Liver (tissue), 9 donors: ENCODE results near the gene NME4. TPM values are rescaled to one million over a fixed set of nuclear protein-coding genes. Genes with fewer than 3 reads are reported as not detected.

Source experiments
- DNase-seq: peaks from one replicate; pipeline ENCODE4 v3.0.0-alpha.2; 2017; ENCODE audit warnings: low spot score
- H3K27ac ChIP-seq, 2 donors: one replicate each; pipeline ENCODE4 v1.7.0; 2013; ENCODE audit warnings: inconsistent platforms in 2 of 2, low read length in 2 of 2, control low read depth in 1 of 2, low read depth in 1 of 2, mild to moderate bottlenecking in 1 of 2
- H3K27me3 ChIP-seq, 4 donors: one replicate each; pipeline versions ENCODE4 v1.6.1 to v1.7.0; 2013; ENCODE audit warnings: low read length in 3 of 4, inconsistent platforms in 1 of 4, mild to moderate bottlenecking in 1 of 4, moderate library complexity in 1 of 4; ENCODE audit not compliant: control insufficient read depth in 4 of 4, insufficient read depth in 4 of 4
- H3K36me3 ChIP-seq, 4 donors: one replicate each; pipeline versions ENCODE4 v1.6.1 to v1.7.0; 2013; ENCODE audit warnings: low read length in 3 of 4, mild to moderate bottlenecking in 3 of 4, low read depth in 1 of 4, moderate library complexity in 1 of 4; ENCODE audit not compliant: control insufficient read depth in 4 of 4, insufficient read depth in 3 of 4
- H3K4me1 ChIP-seq, 4 donors: one replicate each; pipeline versions ENCODE4 v1.6.1 to v1.7.0; 2013; ENCODE audit warnings: low read length in 3 of 4, mild to moderate bottlenecking in 3 of 4, moderate library complexity in 1 of 4; ENCODE audit not compliant: control insufficient read depth in 4 of 4, insufficient read depth in 4 of 4
- H3K4me3 ChIP-seq, 3 donors: one replicate each; pipeline versions ENCODE4 v1.6.1 to v1.7.0; 2013; ENCODE audit warnings: low read length in 3 of 3, control low read depth in 1 of 3, low read depth in 1 of 3, mild to moderate bottlenecking in 1 of 3
- H3K9ac ChIP-seq, 2 donors: one replicate each; pipeline ENCODE4 v1.7.0; 2013; ENCODE audit warnings: low read length in 2 of 2, mild to moderate bottlenecking in 2 of 2, moderate library complexity in 2 of 2, control low read depth in 1 of 2, low read depth in 1 of 2
- H3K9me3 ChIP-seq, 4 donors: one replicate each; pipeline versions ENCODE4 v1.6.1 to v1.7.0; 2013; ENCODE audit warnings: low read length in 3 of 4; ENCODE audit not compliant: control insufficient read depth in 4 of 4
- CTCF ChIP-seq: fragments of 150-350 bp; IDR thresholded peaks from 2 replicates; pipeline ENCODE4 v1.5.1; 2017; ENCODE audit warnings: improper control_type of control experiment, low read depth, low read length; ENCODE audit not compliant: missing input control
- EGR1 ChIP-seq, 2 donors: IDR thresholded peaks; 2 replicates each; pipeline ENCODE4 v1.6.1; 2016 to 2018; ENCODE audit warnings: antibody characterized with exemption in 2 of 2, low read depth in 2 of 2
- FOXA1 ChIP-seq: IDR thresholded peaks from 2 replicates; pipeline ENCODE4 v1.6.1; 2016; ENCODE audit warnings: antibody characterized with exemption
- FOXA2 ChIP-seq: IDR thresholded peaks from 2 replicates; pipeline ENCODE4 v1.6.1; 2016; ENCODE audit warnings: antibody characterized with exemption
- GABPA ChIP-seq, 2 donors: IDR thresholded peaks in 1 of 2; conservative IDR thresholded peaks in 1 of 2; 2 replicates each; pipeline ENCODE4 v1.6.1; 2016; ENCODE audit warnings: antibody characterized with exemption in 2 of 2, mild to moderate bottlenecking in 1 of 2, moderate library complexity in 1 of 2
- HNF4A ChIP-seq, 2 donors: conservative IDR thresholded peaks; 2 replicates each; pipeline ENCODE4 v1.6.1; 2016; ENCODE audit warnings: antibody characterized with exemption in 2 of 2, mild to moderate bottlenecking in 2 of 2
- HNF4G ChIP-seq: IDR thresholded peaks from 2 replicates; pipeline ENCODE4 v1.6.1; 2016; ENCODE audit warnings: antibody characterized with exemption
- JUND ChIP-seq, 2 donors: IDR thresholded peaks; 2 replicates each; pipeline ENCODE4 v1.6.1; 2016; ENCODE audit warnings: antibody characterized with exemption in 2 of 2
- NR2F2 ChIP-seq: IDR thresholded peaks from 2 replicates; pipeline ENCODE4 v1.6.1; 2016; ENCODE audit warnings: antibody characterized with exemption
- RAD21 ChIP-seq, 2 donors: IDR thresholded peaks; 2 replicates each; pipeline ENCODE4 v1.6.1; 2016; ENCODE audit warnings: antibody characterized with exemption in 2 of 2, mild to moderate bottlenecking in 2 of 2
- RXRA ChIP-seq, 2 donors: IDR thresholded peaks; 2 replicates each; pipeline ENCODE4 v1.6.1; 2017 to 2018; ENCODE audit warnings: antibody characterized with exemption in 2 of 2, mild to moderate bottlenecking in 1 of 2
- SP1 ChIP-seq: IDR thresholded peaks from 2 replicates; pipeline ENCODE4 v1.6.1; 2018; ENCODE audit warnings: antibody characterized with exemption, mild to moderate bottlenecking
- TAF1 ChIP-seq: conservative IDR thresholded peaks from 2 replicates; pipeline ENCODE4 v1.6.1; 2016; ENCODE audit warnings: antibody characterized with exemption, mild to moderate bottlenecking
- YY1 ChIP-seq: IDR thresholded peaks from 2 replicates; pipeline ENCODE4 v1.6.1; 2016; ENCODE audit warnings: antibody characterized with exemption, mild to moderate bottlenecking
- WGBS: extraction: QIAGEN DNeasy Blood & Tissue Kit; methylation state at CpG from one replicate; pipeline ENCODE4 v1.1.7; 2013; 5-methylcytosine and 5-hydroxymethylcytosine counted together
- polyA plus RNA-seq, 2 donors: library from polyadenylated mRNA; stranded (reverse) in 1 of 2; unstranded in 1 of 2; fragments of 200-250 nt in 1 of 2; fragments of >200 nt in 1 of 2; fragmentation: Nextera tagmentation in 1 of 2; extraction: Ambion mirVana in 1 of 2; gene quantifications; one replicate each; pipeline versions ENCODE4 v1.2.1 to v1.2.3, GENCODE V29; 2013 to 2015
- total RNA-seq, 2 donors: library from RNA; depleted of rRNA; stranded (reverse); fragments of >200 nt; gene quantifications; one replicate each; pipeline ENCODE4 v1.2.3, GENCODE V29; 2014
- TF ChIP-seq, protein P1 (sequence below): IDR thresholded peaks from 2 replicates; pipeline ENCODE4 v1.6.1; 2016; ENCODE audit warnings: antibody characterized with exemption, mild to moderate bottlenecking
- TF ChIP-seq, protein P2 (sequence below): IDR thresholded peaks from 2 replicates; pipeline ENCODE4 v1.6.1; 2016; ENCODE audit warnings: antibody characterized with exemption
- TF ChIP-seq, protein P3 (sequence below): IDR thresholded peaks from 2 replicates; pipeline ENCODE4 v1.6.1; 2016; ENCODE audit warnings: antibody characterized with exemption
- TF ChIP-seq, protein P4 (sequence below): IDR thresholded peaks from 2 replicates; pipeline ENCODE4 v1.6.1; 2016; ENCODE audit warnings: antibody characterized with exemption
- donor health status: healthy.
- donor health status: healthy.
- donor health status: healthy.
- donor health status: healthy.
- donor health status: healthy.

NME4 gene
- total and polyA plus RNA-seq, 4 donors = 39.2 to 118 (median 83.9) TPM

DNA sequence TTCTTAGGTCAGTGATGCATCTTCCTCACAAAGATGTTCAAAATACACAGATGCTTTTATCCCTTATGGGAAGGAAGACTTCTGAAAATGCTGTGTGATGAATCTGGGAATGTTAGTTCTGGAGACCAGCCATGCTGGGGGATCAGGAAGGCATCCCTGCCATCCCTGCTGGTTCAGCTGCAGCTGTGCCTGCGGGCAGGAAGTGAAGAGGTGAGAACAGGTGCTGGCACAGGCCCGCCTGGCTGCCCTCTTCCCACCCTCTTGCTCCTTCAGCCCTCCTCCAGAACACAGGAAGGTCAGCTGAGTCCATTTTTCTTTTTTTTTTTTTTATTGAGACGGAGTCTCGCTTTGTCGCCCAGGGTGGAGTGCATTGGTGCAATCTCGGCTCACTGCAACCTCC, 43.6 kb downstream of the NME4 start:
- Histone ChIP-seq H3K9me3 (no peaks in the 10 kb centered on the region), H3K4me3 (no peak overlapping the region), H3K27me3 (no peaks in the 10 kb centered on the region), H3K4me1 (no peaks in the 10 kb centered on the region), H3K9ac (no peak overlapping the region), H3K36me3 (no peaks in the 10 kb centered on the region), H3K27ac (no peak overlapping the region)
- DNase-seq = no peak
- 94% methylated on average over 6 of the region's 6 CpGs for WGBS
- TF ChIP-seq RAD21 (IDR thresholded peaks at IDR 0.05) (no peak), SP1 (no peak), HNF4A (conservative IDR thresholded peaks at IDR 0.05) (no peak), FOXA2 (no peak), CTCF (no peak), GABPA (IDR thresholded peaks at IDR 0.05 in 1 of 2, conservative IDR thresholded peaks at IDR 0.05 in 1 of 2) (no peak), NR2F2 (no peak), YY1 (no peak), EGR1 (IDR thresholded peaks at IDR 0.05; ENCODE audit: low read depth in 2 of 2) (no peak), TAF1 (no peak), FOXA1 (no peak), RXRA (IDR thresholded peaks at IDR 0.05) (no peak), HNF4G (no peak), JUND (IDR thresholded peaks at IDR 0.05) (no peak)
- TF ChIP-seq, protein P1, sequence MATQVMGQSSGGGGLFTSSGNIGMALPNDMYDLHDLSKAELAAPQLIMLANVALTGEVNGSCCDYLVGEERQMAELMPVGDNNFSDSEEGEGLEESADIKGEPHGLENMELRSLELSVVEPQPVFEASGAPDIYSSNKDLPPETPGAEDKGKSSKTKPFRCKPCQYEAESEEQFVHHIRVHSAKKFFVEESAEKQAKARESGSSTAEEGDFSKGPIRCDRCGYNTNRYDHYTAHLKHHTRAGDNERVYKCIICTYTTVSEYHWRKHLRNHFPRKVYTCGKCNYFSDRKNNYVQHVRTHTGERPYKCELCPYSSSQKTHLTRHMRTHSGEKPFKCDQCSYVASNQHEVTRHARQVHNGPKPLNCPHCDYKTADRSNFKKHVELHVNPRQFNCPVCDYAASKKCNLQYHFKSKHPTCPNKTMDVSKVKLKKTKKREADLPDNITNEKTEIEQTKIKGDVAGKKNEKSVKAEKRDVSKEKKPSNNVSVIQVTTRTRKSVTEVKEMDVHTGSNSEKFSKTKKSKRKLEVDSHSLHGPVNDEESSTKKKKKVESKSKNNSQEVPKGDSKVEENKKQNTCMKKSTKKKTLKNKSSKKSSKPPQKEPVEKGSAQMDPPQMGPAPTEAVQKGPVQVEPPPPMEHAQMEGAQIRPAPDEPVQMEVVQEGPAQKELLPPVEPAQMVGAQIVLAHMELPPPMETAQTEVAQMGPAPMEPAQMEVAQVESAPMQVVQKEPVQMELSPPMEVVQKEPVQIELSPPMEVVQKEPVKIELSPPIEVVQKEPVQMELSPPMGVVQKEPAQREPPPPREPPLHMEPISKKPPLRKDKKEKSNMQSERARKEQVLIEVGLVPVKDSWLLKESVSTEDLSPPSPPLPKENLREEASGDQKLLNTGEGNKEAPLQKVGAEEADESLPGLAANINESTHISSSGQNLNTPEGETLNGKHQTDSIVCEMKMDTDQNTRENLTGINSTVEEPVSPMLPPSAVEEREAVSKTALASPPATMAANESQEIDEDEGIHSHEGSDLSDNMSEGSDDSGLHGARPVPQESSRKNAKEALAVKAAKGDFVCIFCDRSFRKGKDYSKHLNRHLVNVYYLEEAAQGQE = no peak
- TF ChIP-seq, protein P2, sequence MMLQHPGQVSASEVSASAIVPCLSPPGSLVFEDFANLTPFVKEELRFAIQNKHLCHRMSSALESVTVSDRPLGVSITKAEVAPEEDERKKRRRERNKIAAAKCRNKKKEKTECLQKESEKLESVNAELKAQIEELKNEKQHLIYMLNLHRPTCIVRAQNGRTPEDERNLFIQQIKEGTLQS = no peak
- TF ChIP-seq, protein P3, sequence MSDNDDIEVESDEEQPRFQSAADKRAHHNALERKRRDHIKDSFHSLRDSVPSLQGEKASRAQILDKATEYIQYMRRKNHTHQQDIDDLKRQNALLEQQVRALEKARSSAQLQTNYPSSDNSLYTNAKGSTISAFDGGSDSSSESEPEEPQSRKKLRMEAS = no peak
- TF ChIP-seq, protein P4, sequence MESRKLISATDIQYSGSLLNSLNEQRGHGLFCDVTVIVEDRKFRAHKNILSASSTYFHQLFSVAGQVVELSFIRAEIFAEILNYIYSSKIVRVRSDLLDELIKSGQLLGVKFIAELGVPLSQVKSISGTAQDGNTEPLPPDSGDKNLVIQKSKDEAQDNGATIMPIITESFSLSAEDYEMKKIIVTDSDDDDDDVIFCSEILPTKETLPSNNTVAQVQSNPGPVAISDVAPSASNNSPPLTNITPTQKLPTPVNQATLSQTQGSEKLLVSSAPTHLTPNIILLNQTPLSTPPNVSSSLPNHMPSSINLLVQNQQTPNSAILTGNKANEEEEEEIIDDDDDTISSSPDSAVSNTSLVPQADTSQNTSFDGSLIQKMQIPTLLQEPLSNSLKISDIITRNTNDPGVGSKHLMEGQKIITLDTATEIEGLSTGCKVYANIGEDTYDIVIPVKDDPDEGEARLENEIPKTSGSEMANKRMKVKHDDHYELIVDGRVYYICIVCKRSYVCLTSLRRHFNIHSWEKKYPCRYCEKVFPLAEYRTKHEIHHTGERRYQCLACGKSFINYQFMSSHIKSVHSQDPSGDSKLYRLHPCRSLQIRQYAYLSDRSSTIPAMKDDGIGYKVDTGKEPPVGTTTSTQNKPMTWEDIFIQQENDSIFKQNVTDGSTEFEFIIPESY = no peak
